GM12864 (cell line): ENCODE results near the gene IGSF10.

ENCODE experiments used
- DNase-seq: peaks from one replicate; pipeline ENCODE4 v3.0.0-alpha.2; 2011; ENCODE audit warnings: low read depth
- H3K4me3 ChIP-seq: 2 replicates; pipeline ENCODE4 v1.5.1; 2011; ENCODE audit warnings: mild to moderate bottlenecking, low read depth, low read length, control low read depth
- TF ChIP-seq, protein P1 (sequence below): IDR thresholded peaks from 2 replicates; pipeline ENCODE4 v1.5.1; 2011; ENCODE audit warnings: low read depth, mild to moderate bottlenecking, moderate library complexity, low read length, control low read depth, inconsistent platforms; ENCODE audit errors: missing control alignments

IGSF10 gene

DNA sequence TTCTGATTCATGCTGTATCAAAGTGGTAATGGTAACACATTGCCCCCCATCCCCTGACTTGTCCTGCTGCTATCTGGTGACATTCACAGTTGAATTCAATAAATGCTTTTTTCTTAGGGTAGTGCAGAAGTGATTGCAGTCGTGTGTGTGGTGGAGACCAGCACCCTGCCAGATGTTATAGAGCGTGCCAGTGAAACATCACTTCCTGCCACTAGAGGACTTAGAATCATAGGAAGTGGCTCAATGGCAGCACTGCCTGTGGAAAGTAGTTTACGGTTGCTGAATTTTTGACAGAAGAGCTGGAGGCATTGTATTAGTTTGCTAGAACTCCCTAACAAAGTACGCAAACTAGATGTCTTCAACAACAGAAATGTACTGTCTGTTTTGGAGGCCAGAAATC lies 38.9 kb downstream of the IGSF10 start:
- DNase-seq: no peak

DNA sequence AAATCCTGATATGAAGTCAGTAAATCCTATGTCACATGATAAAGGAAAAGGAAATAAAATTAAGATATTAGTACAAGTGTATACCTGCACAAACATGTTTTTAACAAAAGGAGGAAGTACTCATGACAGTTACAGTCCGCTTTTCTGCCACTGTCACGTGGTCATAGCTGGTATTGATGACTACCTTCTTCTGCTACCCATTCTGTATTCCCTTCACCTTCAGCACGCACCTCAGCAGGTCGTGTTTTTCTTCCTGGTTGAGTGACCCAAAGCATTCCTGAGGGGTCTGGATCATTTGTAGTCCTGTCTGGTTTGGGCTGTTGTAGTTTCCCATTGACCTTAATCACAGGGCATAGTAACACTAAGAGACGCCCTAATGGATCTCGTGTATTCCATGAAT lies 41.1 kb downstream of the IGSF10 start:
- no peak overlapping the region for H3K4me3 ChIP-seq

More for the DNA sequence above, 38.9 kb downstream of the IGSF10 start:
- TF ChIP-seq, protein P1, sequence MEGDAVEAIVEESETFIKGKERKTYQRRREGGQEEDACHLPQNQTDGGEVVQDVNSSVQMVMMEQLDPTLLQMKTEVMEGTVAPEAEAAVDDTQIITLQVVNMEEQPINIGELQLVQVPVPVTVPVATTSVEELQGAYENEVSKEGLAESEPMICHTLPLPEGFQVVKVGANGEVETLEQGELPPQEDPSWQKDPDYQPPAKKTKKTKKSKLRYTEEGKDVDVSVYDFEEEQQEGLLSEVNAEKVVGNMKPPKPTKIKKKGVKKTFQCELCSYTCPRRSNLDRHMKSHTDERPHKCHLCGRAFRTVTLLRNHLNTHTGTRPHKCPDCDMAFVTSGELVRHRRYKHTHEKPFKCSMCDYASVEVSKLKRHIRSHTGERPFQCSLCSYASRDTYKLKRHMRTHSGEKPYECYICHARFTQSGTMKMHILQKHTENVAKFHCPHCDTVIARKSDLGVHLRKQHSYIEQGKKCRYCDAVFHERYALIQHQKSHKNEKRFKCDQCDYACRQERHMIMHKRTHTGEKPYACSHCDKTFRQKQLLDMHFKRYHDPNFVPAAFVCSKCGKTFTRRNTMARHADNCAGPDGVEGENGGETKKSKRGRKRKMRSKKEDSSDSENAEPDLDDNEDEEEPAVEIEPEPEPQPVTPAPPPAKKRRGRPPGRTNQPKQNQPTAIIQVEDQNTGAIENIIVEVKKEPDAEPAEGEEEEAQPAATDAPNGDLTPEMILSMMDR: peak; percentile 49
- no peak overlapping the region for H3K4me3 ChIP-seq

DNA sequence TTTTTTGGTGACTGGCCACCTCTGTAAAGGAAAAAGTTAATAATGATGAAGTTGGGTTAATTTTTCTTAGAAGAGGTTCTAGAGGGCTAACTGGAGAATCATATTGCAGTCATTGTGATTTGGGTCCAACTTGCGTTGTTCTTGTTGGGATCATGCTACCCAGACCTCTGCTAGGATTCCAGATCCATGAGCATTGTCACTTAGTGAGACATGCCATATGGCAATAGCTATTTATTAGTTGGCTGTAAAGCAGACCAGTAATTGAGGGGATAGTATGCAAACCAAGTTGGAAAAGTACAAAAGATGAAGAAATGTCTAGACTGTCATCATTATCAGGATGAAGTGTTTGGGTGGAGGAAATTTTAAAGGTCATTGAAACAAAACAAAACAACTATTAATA lies 45.6 kb downstream of the IGSF10 start:
- TF ChIP-seq, protein P1: no peak
- H3K4me3 ChIP-seq: no peak overlapping the region
- DNase-seq: no peak

More for the DNA sequence above, 41.1 kb downstream of the IGSF10 start:
- TF ChIP-seq, protein P1: no peak
- no peak for DNase-seq

DNA sequence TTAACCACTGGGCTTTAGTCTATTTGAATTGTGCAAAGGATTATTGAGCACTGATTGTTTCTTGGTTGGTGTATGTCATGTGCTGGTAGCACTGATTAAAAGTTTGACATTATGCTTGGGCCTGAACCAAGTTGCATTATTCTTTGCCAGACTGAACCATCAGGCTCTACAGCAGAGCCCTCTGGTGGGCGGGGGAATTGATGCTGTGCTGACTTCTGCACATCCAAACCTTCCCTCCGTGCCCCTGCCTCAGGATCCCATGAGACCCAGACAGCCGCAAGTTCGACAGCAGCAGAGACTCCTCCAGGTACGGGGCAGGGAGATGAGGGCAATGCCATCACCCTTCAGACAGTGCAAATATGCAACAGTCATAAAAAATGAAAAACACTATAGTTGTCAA lies 47.9 kb downstream of the IGSF10 start:
- no peak overlapping the region for H3K4me3 ChIP-seq
- TF ChIP-seq, protein P1: peak; percentile 29
- no peak for DNase-seq
